ENCODE measurements around the gene WFS1.

Gene WFS1

GRCh38 chr4:6324461-6324998, 54.9 kb downstream of the WFS1 start:
- no peaks in the 10 kb centered on the region for H3K9me3 ChIP-seq
- no peaks in the 10 kb centered on the region for H3K4me1 ChIP-seq
- H3K27me3 ChIP-seq: no peaks in the 10 kb centered on the region
- H3K4me3 ChIP-seq (ENCODE audit: low read depth, low read length): no peak overlapping the region
- no peak for TF ChIP-seq CTCF (IDR thresholded peaks at IDR 0.05; ENCODE audit: low read depth, low read length)
- no peaks in the 10 kb centered on the region for H3K36me3 ChIP-seq
- no peak for DNase-seq

GRCh38 chr4:6324999-6325787, 55.5 kb downstream of the WFS1 start:
- DNase-seq: no peak
- no peak for TF ChIP-seq CTCF (IDR thresholded peaks at IDR 0.05; ENCODE audit: low read depth, low read length)
- no peaks in the 10 kb centered on the region for H3K27me3 ChIP-seq
- no peaks in the 10 kb centered on the region for H3K36me3 ChIP-seq
- no peaks in the 10 kb centered on the region for H3K4me1 ChIP-seq
- no peak overlapping the region for H3K4me3 ChIP-seq (ENCODE audit: low read depth, low read length)
- no peaks in the 10 kb centered on the region for H3K9me3 ChIP-seq

- no peaks in the 10 kb centered on the region for H3K36me3 ChIP-seq
- no peaks in the 10 kb centered on the region for H3K4me1 ChIP-seq
- no peaks in the 10 kb centered on the region for H3K9me3 ChIP-seq
- no peak for TF ChIP-seq CTCF (IDR thresholded peaks at IDR 0.05; ENCODE audit: low read depth, low read length)
- DNase-seq: no peak
- no peaks in the 10 kb centered on the region for H3K27me3 ChIP-seq
- no peak overlapping the region for H3K4me3 ChIP-seq (ENCODE audit: low read depth, low read length)
These were observed 56.2 kb downstream of the WFS1 start for GRCh38 chr4:6325788-6326290.

- Histone ChIP-seq H3K27me3 (no peaks in the 10 kb centered on the region), H3K9me3 (no peaks in the 10 kb centered on the region), H3K4me1 (no peaks in the 10 kb centered on the region), H3K4me3 (ENCODE audit: low read depth, low read length) (no peak overlapping the region), H3K36me3 (no peaks in the 10 kb centered on the region)
- DNase-seq: no peak
- TF ChIP-seq CTCF (IDR thresholded peaks at IDR 0.05; ENCODE audit: low read depth, low read length): no peak
These were observed 56.8 kb downstream of the WFS1 start for GRCh38 chr4:6326312-6327060.

- no peaks in the 10 kb centered on the region for H3K4me1 ChIP-seq
- no peaks in the 10 kb centered on the region for H3K9me3 ChIP-seq
- no peaks in the 10 kb centered on the region for H3K27me3 ChIP-seq
- no peaks in the 10 kb centered on the region for H3K36me3 ChIP-seq
- peak; percentile 91 for TF ChIP-seq CTCF (IDR thresholded peaks at IDR 0.05; ENCODE audit: low read depth, low read length)
- no peak overlapping the region for H3K4me3 ChIP-seq (ENCODE audit: low read depth, low read length)
- peak; percentile 87 for DNase-seq
These were observed 57.7 kb downstream of the WFS1 start for GRCh38 chr4:6327220-6327917.

Data from BE2C (cell line).